ENCODE measurements around the gene TMEM234.

DNA sequence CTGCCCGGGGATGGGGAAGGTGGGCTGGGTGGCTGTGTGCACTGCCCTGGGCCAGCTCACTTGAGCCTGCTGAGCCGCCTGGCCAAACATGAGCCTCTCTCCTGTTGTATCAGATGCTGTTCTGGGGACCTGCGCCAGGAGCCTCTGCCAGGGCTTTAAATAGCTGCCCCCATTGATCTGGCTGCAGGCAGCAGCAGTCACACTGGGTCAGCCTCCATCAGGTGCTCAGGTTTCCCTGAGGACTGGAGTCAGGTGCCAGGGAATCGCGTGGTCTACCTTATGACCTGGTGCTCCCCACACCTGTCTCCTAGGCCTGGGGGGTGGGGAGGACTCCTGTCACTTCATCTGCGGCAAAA lies 22.5 kb downstream of the TMEM234 start:
- no peak for TF ChIP-seq POLR2AphosphoS5 (IDR thresholded peaks at IDR 0.05)
- TF ChIP-seq EP300 (IDR thresholded peaks at IDR 0.05) = no peak
- TF ChIP-seq, protein P1, sequence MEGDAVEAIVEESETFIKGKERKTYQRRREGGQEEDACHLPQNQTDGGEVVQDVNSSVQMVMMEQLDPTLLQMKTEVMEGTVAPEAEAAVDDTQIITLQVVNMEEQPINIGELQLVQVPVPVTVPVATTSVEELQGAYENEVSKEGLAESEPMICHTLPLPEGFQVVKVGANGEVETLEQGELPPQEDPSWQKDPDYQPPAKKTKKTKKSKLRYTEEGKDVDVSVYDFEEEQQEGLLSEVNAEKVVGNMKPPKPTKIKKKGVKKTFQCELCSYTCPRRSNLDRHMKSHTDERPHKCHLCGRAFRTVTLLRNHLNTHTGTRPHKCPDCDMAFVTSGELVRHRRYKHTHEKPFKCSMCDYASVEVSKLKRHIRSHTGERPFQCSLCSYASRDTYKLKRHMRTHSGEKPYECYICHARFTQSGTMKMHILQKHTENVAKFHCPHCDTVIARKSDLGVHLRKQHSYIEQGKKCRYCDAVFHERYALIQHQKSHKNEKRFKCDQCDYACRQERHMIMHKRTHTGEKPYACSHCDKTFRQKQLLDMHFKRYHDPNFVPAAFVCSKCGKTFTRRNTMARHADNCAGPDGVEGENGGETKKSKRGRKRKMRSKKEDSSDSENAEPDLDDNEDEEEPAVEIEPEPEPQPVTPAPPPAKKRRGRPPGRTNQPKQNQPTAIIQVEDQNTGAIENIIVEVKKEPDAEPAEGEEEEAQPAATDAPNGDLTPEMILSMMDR (IDR thresholded peaks at IDR 0.05) = no peak

Measured in suprapubic skin (tissue), 4 donors.